ENCODE data around the gene MARCHF3.

GRCh38 chr5:127007522-127007921, 22.8 kb downstream of the MARCHF3 start:
- no peak for TF ChIP-seq CTCF (IDR thresholded peaks at IDR 0.05; ENCODE audit: insufficient read depth, low read depth, low read length)
- no peak for TF ChIP-seq EZH2 (IDR thresholded peaks at IDR 0.05; ENCODE audit: insufficient read depth, low read length)
